ENCODE measurements around the gene RGS11. TPM values are rescaled to one million over a fixed set of nuclear protein-coding genes. Genes with fewer than 3 reads are reported as not detected.

RGS11 gene
- polyA plus RNA-seq, 1 donor (not counting 4 experiments of a cell fraction or from before 2014, with no cell fraction given) = not detected

DNA sequence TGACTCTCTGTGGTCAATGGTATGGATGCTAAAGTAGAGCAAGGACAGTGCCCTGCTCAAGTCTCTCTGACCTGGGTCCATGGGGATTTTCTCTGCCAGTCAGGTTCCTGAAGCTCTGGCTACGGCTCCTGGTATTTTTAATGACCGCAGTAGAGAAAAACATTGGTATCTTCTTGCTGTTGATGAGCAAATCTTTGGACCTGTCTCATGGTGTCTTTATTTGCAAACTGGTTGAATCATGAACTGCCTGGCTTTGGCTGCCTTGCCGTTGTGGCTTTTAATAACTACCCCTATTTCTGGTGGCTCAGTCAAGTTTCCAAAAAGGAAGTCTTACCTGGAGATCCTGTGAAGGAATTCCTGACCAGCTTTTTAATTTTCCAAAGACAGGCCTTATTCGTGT lies 32.4 kb downstream of the RGS11 start:
- Histone ChIP-seq H3K27ac (ENCODE audit: control insufficient read depth, insufficient read depth, low read length) (no peak overlapping the region), H3K4me2 (ENCODE audit: control insufficient read depth, extremely low read depth, insufficient read depth, low read depth, low read length) (no peak overlapping the region), H3K9me1 (ENCODE audit: control insufficient read depth, extremely low read depth, insufficient read depth, low read length) (no peaks in the 10 kb centered on the region), H3K79me2 (ENCODE audit: control insufficient read depth, insufficient read depth, low read length) (peaks cover 2% of the 10 kb centered on the region), H3K9me3 (ENCODE audit: control insufficient read depth, low read depth, low read length) (no peaks in the 10 kb centered on the region), H3K36me3 (ENCODE audit: control insufficient read depth in 2 of 2, extremely low read depth in 1 of 2, insufficient read depth in 2 of 2, low read length in 2 of 2) (peaks cover 0 to 2% of the 10 kb centered on the region in 2 experiments), H3K27me3 (ENCODE audit: control insufficient read depth, extremely low read depth, insufficient read depth, low read length) (no peaks in the 10 kb centered on the region), H3K9ac (ENCODE audit: control insufficient read depth, extremely low read depth, insufficient read depth, low read length) (no peak overlapping the region), H3K4me3 (ENCODE audit: control insufficient read depth in 2 of 3, extremely low read depth in 1 of 3, insufficient read depth in 2 of 3, low read depth in 1 of 3, low read length in 3 of 3) (no peak overlapping the region), H3K4me1 (ENCODE audit: control insufficient read depth, extremely low read depth, insufficient read depth, low read length) (no peaks in the 10 kb centered on the region), H2AFZ (ENCODE audit: control insufficient read depth, low read length) (no peak overlapping the region), H4K20me1 (ENCODE audit: control insufficient read depth, extremely low read depth, insufficient read depth, low read length) (no peaks in the 10 kb centered on the region)
- dilution Hi-C loops (cut with MboI; ENCODE audit: extremely low pct_ligation_motif_present, low sequenced_read_pairs) = no loop called here
- no peak for TF ChIP-seq EZH2 (IDR thresholded peaks at IDR 0.05; ENCODE audit: low read length)
- TF ChIP-seq, protein P1, sequence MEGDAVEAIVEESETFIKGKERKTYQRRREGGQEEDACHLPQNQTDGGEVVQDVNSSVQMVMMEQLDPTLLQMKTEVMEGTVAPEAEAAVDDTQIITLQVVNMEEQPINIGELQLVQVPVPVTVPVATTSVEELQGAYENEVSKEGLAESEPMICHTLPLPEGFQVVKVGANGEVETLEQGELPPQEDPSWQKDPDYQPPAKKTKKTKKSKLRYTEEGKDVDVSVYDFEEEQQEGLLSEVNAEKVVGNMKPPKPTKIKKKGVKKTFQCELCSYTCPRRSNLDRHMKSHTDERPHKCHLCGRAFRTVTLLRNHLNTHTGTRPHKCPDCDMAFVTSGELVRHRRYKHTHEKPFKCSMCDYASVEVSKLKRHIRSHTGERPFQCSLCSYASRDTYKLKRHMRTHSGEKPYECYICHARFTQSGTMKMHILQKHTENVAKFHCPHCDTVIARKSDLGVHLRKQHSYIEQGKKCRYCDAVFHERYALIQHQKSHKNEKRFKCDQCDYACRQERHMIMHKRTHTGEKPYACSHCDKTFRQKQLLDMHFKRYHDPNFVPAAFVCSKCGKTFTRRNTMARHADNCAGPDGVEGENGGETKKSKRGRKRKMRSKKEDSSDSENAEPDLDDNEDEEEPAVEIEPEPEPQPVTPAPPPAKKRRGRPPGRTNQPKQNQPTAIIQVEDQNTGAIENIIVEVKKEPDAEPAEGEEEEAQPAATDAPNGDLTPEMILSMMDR (optimal IDR thresholded peaks at IDR 0.05 in 1 of 3, IDR thresholded peaks at IDR 0.05 in 1 of 3, conservative IDR thresholded peaks at IDR 0.05 in 1 of 3; ENCODE audit: extremely low read depth in 1 of 3, insufficient read depth in 2 of 3, low read length in 3 of 3) = no peak
- no peak for DNase-seq (ENCODE audit: low read depth, low spot score)
- no peak for FAIRE-seq

DNA sequence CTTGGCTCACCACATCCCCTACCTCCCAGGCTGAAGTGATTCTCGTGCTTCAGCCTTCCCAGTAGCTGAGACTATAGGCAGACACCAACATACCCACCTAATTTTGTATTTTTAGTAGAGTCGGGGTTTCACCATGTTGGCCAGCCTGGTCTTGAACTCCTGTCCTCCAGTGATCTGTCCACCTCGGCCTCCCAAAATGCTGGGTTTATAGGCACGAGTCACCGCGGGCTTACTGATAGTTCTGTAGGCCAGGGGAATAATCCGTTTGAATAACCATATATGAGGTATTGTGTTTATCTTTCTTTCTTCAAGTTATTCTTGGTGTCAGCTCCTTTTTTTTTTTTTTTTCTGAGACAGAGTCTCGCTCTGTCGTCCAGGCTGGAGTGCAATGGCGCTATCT lies 33.5 kb downstream of the RGS11 start:
- Histone ChIP-seq H3K36me3 (ENCODE audit: control insufficient read depth in 2 of 2, extremely low read depth in 1 of 2, insufficient read depth in 2 of 2, low read length in 2 of 2) (peaks cover 0 to 3% of the 10 kb centered on the region in 2 experiments), H2AFZ (ENCODE audit: control insufficient read depth, low read length) (no peak overlapping the region), H3K27me3 (ENCODE audit: control insufficient read depth, extremely low read depth, insufficient read depth, low read length) (no peaks in the 10 kb centered on the region), H3K27ac (ENCODE audit: control insufficient read depth, insufficient read depth, low read length) (no peak overlapping the region), H4K20me1 (ENCODE audit: control insufficient read depth, extremely low read depth, insufficient read depth, low read length) (no peaks in the 10 kb centered on the region), H3K4me1 (ENCODE audit: control insufficient read depth, extremely low read depth, insufficient read depth, low read length) (no peaks in the 10 kb centered on the region), H3K9ac (ENCODE audit: control insufficient read depth, extremely low read depth, insufficient read depth, low read length) (no peak overlapping the region), H3K9me1 (ENCODE audit: control insufficient read depth, extremely low read depth, insufficient read depth, low read length) (no peaks in the 10 kb centered on the region), H3K79me2 (ENCODE audit: control insufficient read depth, insufficient read depth, low read length) (peaks cover 2% of the 10 kb centered on the region), H3K4me3 (ENCODE audit: control insufficient read depth in 2 of 3, extremely low read depth in 1 of 3, insufficient read depth in 2 of 3, low read depth in 1 of 3, low read length in 3 of 3) (no peak overlapping the region), H3K4me2 (ENCODE audit: control insufficient read depth, extremely low read depth, insufficient read depth, low read depth, low read length) (no peak overlapping the region), H3K9me3 (ENCODE audit: control insufficient read depth, low read depth, low read length) (no peaks in the 10 kb centered on the region)
- dilution Hi-C loops (cut with MboI; ENCODE audit: extremely low pct_ligation_motif_present, low sequenced_read_pairs) = no loop called here
- FAIRE-seq = no peak
- no peak for DNase-seq (ENCODE audit: low read depth, low spot score)
- TF ChIP-seq, protein P1 (optimal IDR thresholded peaks at IDR 0.05 in 1 of 3, IDR thresholded peaks at IDR 0.05 in 1 of 3, conservative IDR thresholded peaks at IDR 0.05 in 1 of 3; ENCODE audit: extremely low read depth in 1 of 3, insufficient read depth in 2 of 3, low read length in 3 of 3) = no peak
